Activated T-helper 9 cell treated with anti-CD3 and anti-CD28 coated beads, Interleukin-2, amount 50 U/mL, for 16 hours (primary cell): ENCODE measurements around the gene RASA3.

ENCODE experiments used
- DNase-seq: peaks from one replicate; pipeline ENCODE4 v3.0.0-alpha.2; 2020; ENCODE audit warnings: low read depth

The RASA3 gene

DNA sequence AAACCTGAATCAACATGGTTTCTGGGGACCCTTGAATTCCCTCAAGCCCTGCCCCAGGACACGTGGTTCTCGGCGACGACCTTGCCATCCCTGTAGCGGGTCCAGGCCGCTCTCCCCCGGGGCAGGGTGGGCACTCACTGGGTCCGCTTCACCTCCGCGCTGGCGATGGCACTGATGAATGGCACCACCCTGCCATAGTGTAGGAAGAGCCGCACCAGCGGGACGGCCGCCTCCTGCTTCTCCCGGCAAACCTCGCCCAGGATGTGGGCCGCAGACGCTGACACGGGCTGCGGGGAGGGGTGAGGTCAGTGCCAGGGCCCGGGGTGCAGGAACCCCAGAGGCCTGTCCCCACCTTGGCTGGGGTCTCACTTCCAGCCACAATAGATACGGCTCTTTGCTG, 114.5 kb downstream of the RASA3 start:
- no peak for DNase-seq

DNA sequence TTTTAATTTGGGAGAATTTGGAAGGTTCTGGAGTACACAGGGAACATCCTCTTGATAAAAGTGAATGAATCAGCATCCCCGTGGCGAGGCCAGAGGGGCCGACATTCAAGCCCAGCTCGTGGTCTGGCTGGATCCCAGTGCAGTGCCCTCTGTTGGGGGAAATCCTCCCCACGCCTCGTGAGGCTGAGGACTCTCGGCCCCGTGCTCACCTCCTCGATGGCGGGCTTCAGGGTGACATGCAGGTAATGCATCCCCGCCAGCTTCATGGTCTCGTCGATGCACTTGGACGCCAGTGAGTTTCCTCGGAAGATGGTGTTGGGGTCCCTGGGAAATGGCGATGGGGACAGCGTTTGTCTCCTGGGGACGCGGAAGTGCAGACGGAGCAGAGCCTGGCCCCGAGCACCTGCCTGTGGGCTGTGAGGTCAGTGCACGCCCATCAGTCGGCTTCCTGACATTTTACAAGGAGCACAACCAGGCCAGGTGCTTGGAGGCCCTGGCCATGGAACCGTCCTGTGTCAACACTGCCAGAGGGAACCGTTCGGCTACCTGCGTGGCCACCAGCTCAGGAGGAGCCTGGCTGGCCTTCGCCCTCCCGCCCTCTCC, 115.3 kb downstream of the RASA3 start:
- DNase-seq: no peak

- DNase-seq: no peak
Observed at GRCh38 chr13:114016321-114017027, 115.9 kb downstream of the RASA3 start.

GRCh38 chr13:114015969-114016295, 116.5 kb downstream of the RASA3 start:
- no peak for DNase-seq

GRCh38 chr13:114015111-114015968, 117.1 kb downstream of the RASA3 start:
- DNase-seq: no peak

DNA sequence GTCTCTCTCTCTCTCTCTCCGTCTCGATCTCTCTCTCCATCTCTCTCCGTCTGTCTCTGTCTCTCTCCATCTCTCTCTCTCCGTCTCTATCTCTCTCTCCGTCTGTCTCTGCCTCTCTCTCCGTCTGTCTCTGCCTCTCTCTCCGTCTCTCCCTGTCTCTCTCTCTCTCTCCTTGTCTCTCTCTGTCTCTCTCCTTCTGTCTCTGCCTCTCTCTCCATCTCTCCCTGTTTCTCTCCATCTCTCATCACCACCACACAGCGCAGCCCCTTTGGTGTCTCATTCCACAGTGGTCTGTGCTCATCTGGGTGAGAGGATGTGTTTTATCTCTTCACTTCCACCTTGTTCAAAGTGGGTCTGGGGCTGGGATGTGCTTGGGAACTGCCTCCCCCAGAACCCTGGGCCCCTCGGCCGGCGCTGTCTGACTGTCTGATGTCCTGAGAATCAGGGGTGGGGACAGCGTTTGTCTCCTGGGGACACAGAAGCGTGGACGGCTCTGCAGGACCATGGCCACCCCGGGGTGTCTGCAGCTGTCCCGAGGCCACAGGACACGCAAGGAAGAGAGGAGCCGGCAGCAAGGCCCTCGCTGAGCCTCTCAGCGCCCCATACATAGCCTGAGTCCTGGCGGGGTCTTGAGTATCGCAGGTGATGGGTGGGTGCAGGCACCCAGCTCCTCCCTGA, 118.3 kb downstream of the RASA3 start:
- DNase-seq: no peak

GRCh38 chr13:114013336-114013735, 119.1 kb downstream of the RASA3 start:
- DNase-seq: no peak

DNA sequence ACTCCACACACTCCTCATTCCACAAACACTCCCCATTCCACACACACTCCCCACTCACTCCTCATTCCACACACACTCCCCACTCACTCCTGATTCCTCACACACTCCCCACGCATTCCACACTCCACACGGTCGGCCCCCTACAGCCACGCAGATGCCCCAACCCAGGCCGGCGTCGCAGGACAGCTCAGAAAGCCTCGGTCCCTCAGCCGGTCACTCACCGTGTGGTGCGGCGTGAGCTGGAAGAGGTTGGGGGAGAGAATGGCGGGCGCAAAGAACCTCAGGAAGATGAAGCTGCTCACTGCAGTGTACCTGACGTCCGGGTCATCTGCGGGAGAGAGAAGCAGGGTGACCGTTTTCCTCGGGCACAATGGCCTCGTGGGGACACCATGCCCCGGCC, 119.5 kb downstream of the RASA3 start:
- no peak for DNase-seq

DNA sequence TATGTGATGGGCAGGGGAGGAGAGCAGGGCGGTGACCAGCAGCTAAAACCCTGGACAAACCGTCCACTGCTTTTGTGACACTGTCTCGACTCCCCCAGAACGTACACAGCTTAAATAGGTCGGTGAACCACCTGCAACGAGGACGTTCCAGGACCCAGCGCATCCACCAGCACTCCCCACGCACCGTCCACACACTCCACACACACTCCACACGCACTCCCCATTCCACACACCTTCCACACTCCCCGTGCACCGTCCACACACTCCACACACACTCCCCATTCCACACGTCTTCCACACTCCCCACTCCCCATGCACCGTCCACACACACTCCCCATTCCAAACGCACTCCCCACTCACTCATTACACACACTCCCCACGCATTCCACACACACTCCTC, 120.3 kb downstream of the RASA3 start:
- DNase-seq: no peak

- DNase-seq: no peak
Observed at GRCh38 chr13:114011226-114011625, 121.2 kb downstream of the RASA3 start.

DNA sequence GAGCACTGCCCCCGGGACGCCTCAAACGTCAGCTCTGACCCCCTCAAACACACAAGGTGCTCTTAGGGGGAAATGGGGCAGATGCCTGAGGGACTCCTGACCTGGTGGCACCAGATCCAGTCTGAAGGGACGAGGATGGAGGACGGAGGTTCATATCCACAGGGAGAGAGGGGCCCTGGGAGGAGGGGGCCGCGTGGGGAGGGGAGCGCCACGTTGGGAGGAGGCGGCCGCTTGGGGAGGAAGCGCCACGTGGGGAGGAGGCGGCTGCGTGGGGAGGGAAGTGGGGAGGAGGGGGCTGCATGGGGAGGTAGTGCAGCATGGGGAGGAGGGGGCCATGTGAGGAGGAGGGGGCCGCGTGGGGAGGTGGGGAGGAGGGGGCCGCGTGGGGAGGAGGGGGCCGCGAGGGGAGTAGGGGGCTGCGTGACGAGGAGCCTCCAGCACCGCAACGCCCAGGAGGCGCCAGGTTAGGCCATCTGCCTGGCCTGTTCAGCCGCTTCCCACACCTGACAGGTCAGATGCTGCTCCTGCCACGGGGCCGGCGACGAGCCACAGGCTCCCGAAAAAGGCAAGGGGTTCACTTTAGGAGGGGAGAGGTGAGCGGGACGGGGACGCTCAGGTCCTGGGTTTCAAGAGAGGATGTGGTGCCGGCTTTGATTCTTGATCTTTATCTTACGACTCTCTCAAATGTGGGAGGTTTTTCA, 121.9 kb downstream of the RASA3 start:
- no peak for DNase-seq

GRCh38 chr13:114009590-114010400, 122.6 kb downstream of the RASA3 start:
- DNase-seq: no peak

- DNase-seq: no peak
Observed at GRCh38 chr13:114008964-114009589, 123.3 kb downstream of the RASA3 start.

DNA sequence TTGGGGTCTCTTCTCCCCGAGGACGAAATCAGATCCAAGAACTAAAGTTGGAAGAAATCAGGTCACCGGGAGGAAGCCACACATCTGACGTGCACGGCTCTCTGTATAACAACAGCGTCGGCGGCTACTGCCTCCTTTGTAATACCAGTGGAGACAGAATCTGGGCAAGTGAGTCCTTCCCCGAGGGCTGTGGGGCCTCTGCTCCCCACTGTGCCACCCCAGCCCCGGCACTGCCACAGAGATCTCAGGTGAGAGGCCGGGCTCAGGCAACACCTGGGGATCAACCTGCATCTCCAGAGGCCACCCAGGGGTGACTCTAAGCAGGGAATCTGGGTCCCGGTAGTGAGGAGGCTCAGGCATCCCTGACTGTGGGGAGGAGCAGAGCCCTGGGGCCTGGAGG, 124.9 kb downstream of the RASA3 start:
- DNase-seq: no peak

DNA sequence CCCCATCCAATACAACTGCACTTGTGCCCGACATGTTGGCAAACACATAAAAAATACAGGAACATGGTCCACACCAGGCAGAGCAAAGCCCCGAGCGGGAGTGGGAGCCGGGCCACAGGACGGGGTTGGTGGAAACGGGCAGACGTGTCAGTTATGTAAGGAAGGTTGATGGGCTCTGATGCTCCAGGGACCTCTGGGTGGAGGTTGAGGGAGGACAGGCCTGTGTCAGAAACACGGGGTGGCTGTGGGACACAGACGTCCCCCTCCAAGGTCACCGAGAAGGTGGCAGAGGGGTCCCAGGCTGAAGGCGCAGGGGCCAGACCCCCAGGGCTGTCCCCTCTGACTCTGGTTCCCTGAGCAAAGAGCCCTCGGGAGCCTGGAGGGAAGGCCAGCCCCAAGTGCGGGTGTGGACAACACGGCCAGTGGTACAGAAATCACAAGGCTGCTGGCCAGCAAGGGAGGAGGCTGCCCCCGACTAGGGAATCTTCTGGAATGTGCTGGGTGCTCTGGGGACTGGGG, 127.2 kb downstream of the RASA3 start:
- no peak for DNase-seq

GRCh38 chr13:114004420-114005205, 127.8 kb downstream of the RASA3 start:
- no peak for DNase-seq

- no peak for DNase-seq
Observed at GRCh38 chr13:114002771-114003321, 129.6 kb downstream of the RASA3 start.

GRCh38 chr13:114002009-114002544, 130.3 kb downstream of the RASA3 start:
- no peak for DNase-seq
